ENCODE measurements around the gene CCL17.

DNA sequence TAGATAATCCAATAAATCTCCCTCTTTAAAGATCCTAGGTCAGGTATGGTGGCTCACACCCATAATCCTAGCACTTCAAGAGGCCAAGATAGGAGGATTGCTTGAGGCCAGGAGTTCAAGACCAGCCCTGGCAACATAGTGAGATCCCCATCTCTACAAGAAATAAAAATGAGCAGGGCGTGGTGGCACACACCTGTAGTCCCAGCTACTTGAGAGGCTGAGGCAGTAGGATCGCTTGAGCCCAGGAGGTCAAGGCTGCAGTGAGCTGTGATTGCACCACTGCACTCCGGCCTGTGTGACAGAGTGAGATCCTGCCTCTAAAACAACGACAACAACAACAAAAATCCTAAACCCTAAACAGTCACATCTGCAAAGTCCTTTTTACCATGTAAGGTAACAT is 48.0 kb upstream of the CCL17 start:
- no peak for TF ChIP-seq POLR2A (IDR thresholded peaks at IDR 0.05)
- TF ChIP-seq, protein P1, sequence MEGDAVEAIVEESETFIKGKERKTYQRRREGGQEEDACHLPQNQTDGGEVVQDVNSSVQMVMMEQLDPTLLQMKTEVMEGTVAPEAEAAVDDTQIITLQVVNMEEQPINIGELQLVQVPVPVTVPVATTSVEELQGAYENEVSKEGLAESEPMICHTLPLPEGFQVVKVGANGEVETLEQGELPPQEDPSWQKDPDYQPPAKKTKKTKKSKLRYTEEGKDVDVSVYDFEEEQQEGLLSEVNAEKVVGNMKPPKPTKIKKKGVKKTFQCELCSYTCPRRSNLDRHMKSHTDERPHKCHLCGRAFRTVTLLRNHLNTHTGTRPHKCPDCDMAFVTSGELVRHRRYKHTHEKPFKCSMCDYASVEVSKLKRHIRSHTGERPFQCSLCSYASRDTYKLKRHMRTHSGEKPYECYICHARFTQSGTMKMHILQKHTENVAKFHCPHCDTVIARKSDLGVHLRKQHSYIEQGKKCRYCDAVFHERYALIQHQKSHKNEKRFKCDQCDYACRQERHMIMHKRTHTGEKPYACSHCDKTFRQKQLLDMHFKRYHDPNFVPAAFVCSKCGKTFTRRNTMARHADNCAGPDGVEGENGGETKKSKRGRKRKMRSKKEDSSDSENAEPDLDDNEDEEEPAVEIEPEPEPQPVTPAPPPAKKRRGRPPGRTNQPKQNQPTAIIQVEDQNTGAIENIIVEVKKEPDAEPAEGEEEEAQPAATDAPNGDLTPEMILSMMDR (IDR thresholded peaks at IDR 0.05): no peak

Data from vagina (tissue), 2 donors.